ENCODE results near the gene UROS.
A peak's percentile ranks its signal among the peaks of the same experiment; 100 is the strongest.

Gene UROS

GRCh38 chr10:125768219-125768855 is 54.7 kb downstream of the UROS start:
- no peak overlapping the region for H3K4me3 ChIP-seq (ENCODE audit: low read length in 2 of 2)
- H3K9ac ChIP-seq (ENCODE audit: low read depth in 1 of 2, low read length in 2 of 2): no peak overlapping the region
- no peaks in the 10 kb centered on the region for H3K27me3 ChIP-seq (ENCODE audit: control insufficient read depth in 2 of 2, insufficient read depth in 2 of 2, low read length in 2 of 2)
- H3K9me3 ChIP-seq (ENCODE audit: control insufficient read depth in 2 of 2, low read length in 2 of 2): no peaks in the 10 kb centered on the region
- no peaks in the 10 kb centered on the region for H3K4me1 ChIP-seq (ENCODE audit: control insufficient read depth in 2 of 2, insufficient read depth in 2 of 2, low read length in 2 of 2)
- H3K27ac ChIP-seq (ENCODE audit: low read depth in 2 of 2, low read length in 2 of 2): peak overlapping the region in 1 of 2 donors; percentile 62
- H3K36me3 ChIP-seq (ENCODE audit: control insufficient read depth in 2 of 2, insufficient read depth in 2 of 2, low read length in 2 of 2): peaks cover 16 to 22% of the 10 kb centered on the region in 2 donors

GRCh38 chr10:125766511-125766910 is 56.5 kb downstream of the UROS start:
- H3K4me3 ChIP-seq (ENCODE audit: low read length in 2 of 2): no peak overlapping the region

GRCh38 chr10:125765835-125766234 is 57.2 kb downstream of the UROS start:
- no peaks in the 10 kb centered on the region for H3K27me3 ChIP-seq (ENCODE audit: control insufficient read depth in 2 of 2, insufficient read depth in 2 of 2, low read length in 2 of 2)
- H3K4me1 ChIP-seq (ENCODE audit: control insufficient read depth in 2 of 2, insufficient read depth in 2 of 2, low read length in 2 of 2): no peaks in the 10 kb centered on the region
- H3K9ac ChIP-seq (ENCODE audit: low read depth in 1 of 2, low read length in 2 of 2): no peak overlapping the region
- H3K27ac ChIP-seq (ENCODE audit: low read depth in 2 of 2, low read length in 2 of 2): no peak overlapping the region
- no peaks in the 10 kb centered on the region for H3K9me3 ChIP-seq (ENCODE audit: control insufficient read depth in 2 of 2, low read length in 2 of 2)
- no peak overlapping the region for H3K4me3 ChIP-seq (ENCODE audit: low read length in 2 of 2)
- H3K36me3 ChIP-seq (ENCODE audit: control insufficient read depth in 2 of 2, insufficient read depth in 2 of 2, low read length in 2 of 2): peaks cover 23 to 40% of the 10 kb centered on the region in 2 donors

More at GRCh38 chr10:125766511-125766910, 56.5 kb downstream of the UROS start:
- Histone ChIP-seq H3K9me3 (ENCODE audit: control insufficient read depth in 2 of 2, low read length in 2 of 2) (no peaks in the 10 kb centered on the region), H3K9ac (ENCODE audit: low read depth in 1 of 2, low read length in 2 of 2) (no peak overlapping the region), H3K27me3 (ENCODE audit: control insufficient read depth in 2 of 2, insufficient read depth in 2 of 2, low read length in 2 of 2) (no peaks in the 10 kb centered on the region), H3K27ac (ENCODE audit: low read depth in 2 of 2, low read length in 2 of 2) (no peak overlapping the region), H3K36me3 (ENCODE audit: control insufficient read depth in 2 of 2, insufficient read depth in 2 of 2, low read length in 2 of 2) (peaks cover 18 to 37% of the 10 kb centered on the region in 2 donors), H3K4me1 (ENCODE audit: control insufficient read depth in 2 of 2, insufficient read depth in 2 of 2, low read length in 2 of 2) (no peaks in the 10 kb centered on the region)

GRCh38 chr10:125762692-125763648 is 60.1 kb downstream of the UROS start:
- no peaks in the 10 kb centered on the region for H3K27me3 ChIP-seq (ENCODE audit: control insufficient read depth in 2 of 2, insufficient read depth in 2 of 2, low read length in 2 of 2)
- no peak overlapping the region for H3K9ac ChIP-seq (ENCODE audit: low read depth in 1 of 2, low read length in 2 of 2)
- no peak overlapping the region for H3K27ac ChIP-seq (ENCODE audit: low read depth in 2 of 2, low read length in 2 of 2)
- no peaks in the 10 kb centered on the region for H3K4me1 ChIP-seq (ENCODE audit: control insufficient read depth in 2 of 2, insufficient read depth in 2 of 2, low read length in 2 of 2)
- peaks cover 41 to 52% of the 10 kb centered on the region in 2 donors for H3K36me3 ChIP-seq (ENCODE audit: control insufficient read depth in 2 of 2, insufficient read depth in 2 of 2, low read length in 2 of 2)
- no peak overlapping the region for H3K4me3 ChIP-seq (ENCODE audit: low read length in 2 of 2)
- H3K9me3 ChIP-seq (ENCODE audit: control insufficient read depth in 2 of 2, low read length in 2 of 2): no peaks in the 10 kb centered on the region

- no peak overlapping the region for H3K4me3 ChIP-seq (ENCODE audit: low read length in 2 of 2)
- no peaks in the 10 kb centered on the region for H3K4me1 ChIP-seq (ENCODE audit: control insufficient read depth in 2 of 2, insufficient read depth in 2 of 2, low read length in 2 of 2)
- peaks cover 46 to 55% of the 10 kb centered on the region in 2 donors for H3K36me3 ChIP-seq (ENCODE audit: control insufficient read depth in 2 of 2, insufficient read depth in 2 of 2, low read length in 2 of 2)
- H3K27ac ChIP-seq (ENCODE audit: low read depth in 2 of 2, low read length in 2 of 2): no peak overlapping the region
- H3K9ac ChIP-seq (ENCODE audit: low read depth in 1 of 2, low read length in 2 of 2): no peak overlapping the region
- H3K27me3 ChIP-seq (ENCODE audit: control insufficient read depth in 2 of 2, insufficient read depth in 2 of 2, low read length in 2 of 2): no peaks in the 10 kb centered on the region
- H3K9me3 ChIP-seq (ENCODE audit: control insufficient read depth in 2 of 2, low read length in 2 of 2): no peaks in the 10 kb centered on the region
These were observed 61.1 kb downstream of the UROS start for GRCh38 chr10:125761961-125762360.

GRCh38 chr10:125757742-125758141 is 65.3 kb downstream of the UROS start:
- H3K9ac ChIP-seq (ENCODE audit: low read depth in 1 of 2, low read length in 2 of 2): no peak overlapping the region
- no peaks in the 10 kb centered on the region for H3K27me3 ChIP-seq (ENCODE audit: control insufficient read depth in 2 of 2, insufficient read depth in 2 of 2, low read length in 2 of 2)
- peaks cover 41 to 52% of the 10 kb centered on the region in 2 donors for H3K36me3 ChIP-seq (ENCODE audit: control insufficient read depth in 2 of 2, insufficient read depth in 2 of 2, low read length in 2 of 2)
- no peaks in the 10 kb centered on the region for H3K9me3 ChIP-seq (ENCODE audit: control insufficient read depth in 2 of 2, low read length in 2 of 2)
- H3K27ac ChIP-seq (ENCODE audit: low read depth in 2 of 2, low read length in 2 of 2): no peak overlapping the region
- no peak overlapping the region for H3K4me3 ChIP-seq (ENCODE audit: low read length in 2 of 2)
- no peaks in the 10 kb centered on the region for H3K4me1 ChIP-seq (ENCODE audit: control insufficient read depth in 2 of 2, insufficient read depth in 2 of 2, low read length in 2 of 2)

GRCh38 chr10:125756853-125757487 is 66.1 kb downstream of the UROS start:
- H3K9ac ChIP-seq (ENCODE audit: low read depth in 1 of 2, low read length in 2 of 2): no peak overlapping the region
- peaks cover 45 to 53% of the 10 kb centered on the region in 2 donors for H3K36me3 ChIP-seq (ENCODE audit: control insufficient read depth in 2 of 2, insufficient read depth in 2 of 2, low read length in 2 of 2)

GRCh38 chr10:125756196-125756595 is 66.9 kb downstream of the UROS start:
- H3K27ac ChIP-seq (ENCODE audit: low read depth in 2 of 2, low read length in 2 of 2): no peak overlapping the region
- peaks cover 47 to 54% of the 10 kb centered on the region in 2 donors for H3K36me3 ChIP-seq (ENCODE audit: control insufficient read depth in 2 of 2, insufficient read depth in 2 of 2, low read length in 2 of 2)

More at GRCh38 chr10:125756853-125757487, 66.1 kb downstream of the UROS start:
- Histone ChIP-seq H3K27me3 (ENCODE audit: control insufficient read depth in 2 of 2, insufficient read depth in 2 of 2, low read length in 2 of 2) (no peaks in the 10 kb centered on the region), H3K4me1 (ENCODE audit: control insufficient read depth in 2 of 2, insufficient read depth in 2 of 2, low read length in 2 of 2) (no peaks in the 10 kb centered on the region), H3K27ac (ENCODE audit: low read depth in 2 of 2, low read length in 2 of 2) (no peak overlapping the region), H3K4me3 (ENCODE audit: low read length in 2 of 2) (no peak overlapping the region), H3K9me3 (ENCODE audit: control insufficient read depth in 2 of 2, low read length in 2 of 2) (no peaks in the 10 kb centered on the region)

GRCh38 chr10:125747417-125747816 is 75.6 kb downstream of the UROS start:
- H3K9ac ChIP-seq (ENCODE audit: low read depth in 1 of 2, low read length in 2 of 2): no peak overlapping the region
- no peaks in the 10 kb centered on the region for H3K9me3 ChIP-seq (ENCODE audit: control insufficient read depth in 2 of 2, low read length in 2 of 2)
- H3K27ac ChIP-seq (ENCODE audit: low read depth in 2 of 2, low read length in 2 of 2): no peak overlapping the region
- H3K4me1 ChIP-seq (ENCODE audit: control insufficient read depth in 2 of 2, insufficient read depth in 2 of 2, low read length in 2 of 2): no peaks in the 10 kb centered on the region
- H3K36me3 ChIP-seq (ENCODE audit: control insufficient read depth in 2 of 2, insufficient read depth in 2 of 2, low read length in 2 of 2): peaks cover 65 to 68% of the 10 kb centered on the region in 2 donors
- no peaks in the 10 kb centered on the region for H3K27me3 ChIP-seq (ENCODE audit: control insufficient read depth in 2 of 2, insufficient read depth in 2 of 2, low read length in 2 of 2)
- no peak overlapping the region for H3K4me3 ChIP-seq (ENCODE audit: low read length in 2 of 2)

More at GRCh38 chr10:125756196-125756595, 66.9 kb downstream of the UROS start:
- no peaks in the 10 kb centered on the region for H3K4me1 ChIP-seq (ENCODE audit: control insufficient read depth in 2 of 2, insufficient read depth in 2 of 2, low read length in 2 of 2)
- H3K27me3 ChIP-seq (ENCODE audit: control insufficient read depth in 2 of 2, insufficient read depth in 2 of 2, low read length in 2 of 2): no peaks in the 10 kb centered on the region
- H3K9ac ChIP-seq (ENCODE audit: low read depth in 1 of 2, low read length in 2 of 2): no peak overlapping the region
- no peaks in the 10 kb centered on the region for H3K9me3 ChIP-seq (ENCODE audit: control insufficient read depth in 2 of 2, low read length in 2 of 2)
- H3K4me3 ChIP-seq (ENCODE audit: low read length in 2 of 2): no peak overlapping the region

- H3K9ac ChIP-seq (ENCODE audit: low read depth in 1 of 2, low read length in 2 of 2): no peak overlapping the region
- H3K36me3 ChIP-seq (ENCODE audit: control insufficient read depth in 2 of 2, insufficient read depth in 2 of 2, low read length in 2 of 2): peaks cover 72 to 77% of the 10 kb centered on the region in 2 donors
- no peak overlapping the region for H3K4me3 ChIP-seq (ENCODE audit: low read length in 2 of 2)
- H3K27me3 ChIP-seq (ENCODE audit: control insufficient read depth in 2 of 2, insufficient read depth in 2 of 2, low read length in 2 of 2): no peaks in the 10 kb centered on the region
- no peaks in the 10 kb centered on the region for H3K4me1 ChIP-seq (ENCODE audit: control insufficient read depth in 2 of 2, insufficient read depth in 2 of 2, low read length in 2 of 2)
- no peak overlapping the region for H3K27ac ChIP-seq (ENCODE audit: low read depth in 2 of 2, low read length in 2 of 2)
- H3K9me3 ChIP-seq (ENCODE audit: control insufficient read depth in 2 of 2, low read length in 2 of 2): no peaks in the 10 kb centered on the region
These were observed 78.1 kb downstream of the UROS start for GRCh38 chr10:125744909-125745308.
